ENCODE measurements around the gene HACD2. TPM values are rescaled to one million over a fixed set of nuclear protein-coding genes. Genes with fewer than 3 reads are reported as not detected.

Gene HACD2
- total RNA-seq, 1 donor from 2014 or later = 30.4 TPM

DNA sequence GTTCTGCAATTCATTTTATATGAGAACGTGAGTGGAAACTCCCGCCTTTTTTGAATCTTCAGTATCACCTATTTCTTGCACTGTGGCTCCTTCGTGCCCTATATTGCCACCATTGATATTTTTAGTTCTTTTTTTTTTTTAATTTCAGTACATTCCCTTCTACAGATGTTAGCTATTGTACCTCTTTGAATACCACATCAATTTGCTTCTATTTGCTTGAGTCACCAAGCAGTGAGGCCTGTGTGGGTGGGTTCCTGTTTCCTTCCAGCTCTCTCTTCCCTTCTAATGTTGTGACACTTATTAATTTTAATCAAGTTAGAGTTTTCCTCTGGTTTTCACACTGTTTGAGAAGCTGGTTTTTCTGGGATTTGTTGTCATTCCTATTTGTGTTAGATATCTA, 8.7 kb downstream of the HACD2 start:
- H3K27me3 Mint-ChIP-seq = no peaks in the 10 kb centered on the region
- H3K4me3 Mint-ChIP-seq = no peak overlapping the region
- H3K9me3 Mint-ChIP-seq = no peaks in the 10 kb centered on the region
- peaks cover 4% of the 10 kb centered on the region for H3K4me1 Mint-ChIP-seq (ENCODE audit: unreplicated experiment)
- peaks cover 29% of the 10 kb centered on the region for H3K36me3 Mint-ChIP-seq
- TF ChIP-seq, protein P1, sequence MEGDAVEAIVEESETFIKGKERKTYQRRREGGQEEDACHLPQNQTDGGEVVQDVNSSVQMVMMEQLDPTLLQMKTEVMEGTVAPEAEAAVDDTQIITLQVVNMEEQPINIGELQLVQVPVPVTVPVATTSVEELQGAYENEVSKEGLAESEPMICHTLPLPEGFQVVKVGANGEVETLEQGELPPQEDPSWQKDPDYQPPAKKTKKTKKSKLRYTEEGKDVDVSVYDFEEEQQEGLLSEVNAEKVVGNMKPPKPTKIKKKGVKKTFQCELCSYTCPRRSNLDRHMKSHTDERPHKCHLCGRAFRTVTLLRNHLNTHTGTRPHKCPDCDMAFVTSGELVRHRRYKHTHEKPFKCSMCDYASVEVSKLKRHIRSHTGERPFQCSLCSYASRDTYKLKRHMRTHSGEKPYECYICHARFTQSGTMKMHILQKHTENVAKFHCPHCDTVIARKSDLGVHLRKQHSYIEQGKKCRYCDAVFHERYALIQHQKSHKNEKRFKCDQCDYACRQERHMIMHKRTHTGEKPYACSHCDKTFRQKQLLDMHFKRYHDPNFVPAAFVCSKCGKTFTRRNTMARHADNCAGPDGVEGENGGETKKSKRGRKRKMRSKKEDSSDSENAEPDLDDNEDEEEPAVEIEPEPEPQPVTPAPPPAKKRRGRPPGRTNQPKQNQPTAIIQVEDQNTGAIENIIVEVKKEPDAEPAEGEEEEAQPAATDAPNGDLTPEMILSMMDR (conservative IDR thresholded peaks at IDR 0.05) = no peak
- H3K27ac Mint-ChIP-seq = no peak overlapping the region
- no peak for DNase-seq (ENCODE audit: extremely low spot score, unreplicated experiment)

DNA sequence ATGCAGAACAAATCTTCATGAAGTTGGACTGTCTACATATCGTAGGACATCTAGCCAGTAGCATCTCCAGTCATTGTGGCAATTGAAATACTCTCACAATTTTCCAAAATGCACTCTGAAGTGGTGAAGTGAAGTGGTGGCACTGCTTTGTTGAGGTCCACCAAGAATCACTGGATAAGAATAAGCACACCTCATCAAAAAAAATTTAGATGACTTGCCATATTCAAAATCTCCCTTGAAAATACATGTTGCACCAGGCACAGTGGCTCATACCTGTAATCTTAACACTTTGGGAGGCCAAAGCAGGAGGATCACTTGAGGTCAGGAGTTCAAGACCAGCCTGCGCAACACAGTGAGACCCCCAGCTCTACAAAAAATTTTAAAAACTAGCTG, 12.9 kb downstream of the HACD2 start:
- Mint-ChIP-seq H3K27ac (no peak overlapping the region), H3K9me3 (no peaks in the 10 kb centered on the region), H3K36me3 (peaks cover 20% of the 10 kb centered on the region), H3K4me1 (ENCODE audit: unreplicated experiment) (peaks cover 7% of the 10 kb centered on the region), H3K4me3 (no peak overlapping the region), H3K27me3 (no peaks in the 10 kb centered on the region)
- TF ChIP-seq, protein P1 (conservative IDR thresholded peaks at IDR 0.05) = no peak
- no peak for DNase-seq (ENCODE audit: extremely low spot score, unreplicated experiment)

DNA sequence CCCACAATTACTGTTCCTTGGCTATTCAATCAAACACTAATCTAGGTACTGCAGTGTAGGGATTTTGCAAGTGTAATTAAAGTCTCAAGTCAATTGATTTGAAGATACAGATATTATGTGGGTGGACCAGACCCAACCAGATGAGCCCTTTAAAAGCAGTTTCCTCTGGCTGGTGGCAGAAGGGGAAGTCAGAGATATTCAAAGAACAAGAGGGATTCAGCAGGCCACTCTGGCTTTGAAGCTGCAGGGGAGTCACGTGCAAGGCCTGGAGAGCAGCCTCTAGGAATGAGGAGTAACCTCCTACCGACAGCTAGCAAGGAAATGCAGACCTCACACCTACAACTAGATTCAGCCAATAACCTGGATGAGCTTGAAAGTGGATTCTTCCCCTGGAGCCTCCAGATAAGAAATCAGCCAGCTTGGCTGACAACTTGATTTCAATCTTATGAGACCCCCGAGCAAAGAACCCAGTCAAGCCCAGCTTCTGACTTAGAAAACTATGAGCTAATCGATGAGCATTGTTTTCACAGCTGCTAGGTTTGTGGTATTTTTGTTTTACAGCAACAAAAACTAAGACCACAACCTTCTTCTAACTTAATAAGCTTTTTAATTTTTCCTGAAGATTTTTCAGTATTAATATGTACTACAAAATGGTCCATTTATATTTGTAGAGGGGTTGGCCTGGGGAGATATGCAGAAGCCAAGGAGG, 13.4 kb downstream of the HACD2 start:
- Mint-ChIP-seq H3K27me3 (no peaks in the 10 kb centered on the region), H3K4me3 (no peak overlapping the region), H3K36me3 (peaks cover 16% of the 10 kb centered on the region), H3K27ac (no peak overlapping the region), H3K9me3 (no peaks in the 10 kb centered on the region), H3K4me1 (ENCODE audit: unreplicated experiment) (peaks cover 7% of the 10 kb centered on the region)
- DNase-seq (ENCODE audit: extremely low spot score, unreplicated experiment) = no peak
- TF ChIP-seq, protein P1 (conservative IDR thresholded peaks at IDR 0.05) = no peak

DNA sequence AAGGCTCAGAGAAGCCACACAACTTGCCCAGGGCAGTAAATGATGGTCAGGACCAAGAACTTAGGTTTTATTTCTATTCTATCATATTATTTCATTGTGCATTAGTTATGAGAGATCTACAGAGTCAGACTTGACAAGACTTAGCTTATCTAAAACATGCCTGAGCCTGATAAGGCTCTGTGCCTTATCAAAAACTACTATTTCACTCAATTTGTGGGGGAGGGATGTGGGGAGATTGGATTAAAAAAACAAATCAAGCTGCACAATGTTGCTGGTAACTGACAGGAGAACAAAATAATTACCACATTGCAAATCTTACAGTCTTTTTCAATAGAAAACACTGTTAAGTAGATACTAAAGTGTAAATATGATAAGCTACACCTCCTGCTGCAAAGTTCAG, 16.0 kb downstream of the HACD2 start:
- TF ChIP-seq, protein P1 (conservative IDR thresholded peaks at IDR 0.05) = no peak
- no peak overlapping the region for H3K27ac Mint-ChIP-seq
- no peak for DNase-seq (ENCODE audit: extremely low spot score, unreplicated experiment)
- no peaks in the 10 kb centered on the region for H3K9me3 Mint-ChIP-seq
- H3K27me3 Mint-ChIP-seq = no peaks in the 10 kb centered on the region
- peaks cover 7% of the 10 kb centered on the region for H3K4me1 Mint-ChIP-seq (ENCODE audit: unreplicated experiment)
- H3K36me3 Mint-ChIP-seq = peaks cover 16% of the 10 kb centered on the region
- no peak overlapping the region for H3K4me3 Mint-ChIP-seq

DNA sequence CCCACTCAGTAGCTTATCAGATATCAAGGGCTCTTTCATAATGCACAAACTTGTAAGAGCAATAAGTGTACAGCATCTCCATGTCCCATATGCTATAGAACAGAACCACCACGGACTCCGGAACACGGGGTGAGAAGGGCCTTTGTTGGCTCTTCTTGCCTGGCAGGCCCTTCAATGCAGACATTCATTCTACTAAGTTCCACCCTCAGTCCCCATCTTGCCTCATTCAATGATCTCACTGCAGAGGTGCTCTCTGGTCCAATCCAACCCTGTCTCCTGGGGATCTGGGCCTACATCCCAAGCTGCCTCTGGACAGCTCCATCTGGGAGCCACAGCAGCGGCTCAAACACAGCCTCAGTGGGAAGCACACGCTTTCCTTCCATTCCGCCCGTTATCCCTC, 16.8 kb downstream of the HACD2 start:
- no peak for DNase-seq (ENCODE audit: extremely low spot score, unreplicated experiment)
- H3K4me1 Mint-ChIP-seq (ENCODE audit: unreplicated experiment) = peaks cover 7% of the 10 kb centered on the region
- no peaks in the 10 kb centered on the region for H3K9me3 Mint-ChIP-seq
- peaks cover 16% of the 10 kb centered on the region for H3K36me3 Mint-ChIP-seq
- H3K27ac Mint-ChIP-seq = no peak overlapping the region
- no peak overlapping the region for H3K4me3 Mint-ChIP-seq
- TF ChIP-seq, protein P1 (conservative IDR thresholded peaks at IDR 0.05) = no peak
- no peaks in the 10 kb centered on the region for H3K27me3 Mint-ChIP-seq
